Measurements from ENCODE around the gene SYT8. TPM values are rescaled to one million over a fixed set of nuclear protein-coding genes. Genes with fewer than 3 reads are reported as not detected.

Gene SYT8
- total RNA-seq, 1 experiment from 2014 or later: 1.0 TPM

GRCh38 chr11:1858154-1858553 lies 23.4 kb downstream of the SYT8 start:
- BruUV-seq (replicated peaks): no TSS peak
- Histone ChIP-seq H3K36me3 (ENCODE audit: control insufficient read depth in 1 of 2, insufficient read depth in 2 of 2, low read length in 2 of 2) (no peaks in the 10 kb centered on the region), H3K9ac (ENCODE audit: low read length) (no peak overlapping the region), H3K4me2 (ENCODE audit: low read length) (no peak overlapping the region), H3K9me2 (ENCODE audit: insufficient read depth) (no peaks in the 10 kb centered on the region), H3K27me3 (ENCODE audit: insufficient read depth, low read length) (no peaks in the 10 kb centered on the region), H3K4me1 (ENCODE audit: control insufficient read depth in 1 of 2, insufficient read depth in 2 of 2, low read length in 2 of 2) (peaks cover 10% of the 10 kb centered on the region in 2 experiments), H3K4me3 (replicated peaks in 1 of 2; ENCODE audit: low read depth in 1 of 2, low read length in 2 of 2) (no peak overlapping the region), H3K27ac (ENCODE audit: low read depth, low read length) (no peak overlapping the region), H4K20me1 (ENCODE audit: insufficient read depth) (no peaks in the 10 kb centered on the region), H3K9me3 (ENCODE audit: control insufficient read depth in 1 of 2, insufficient read depth in 1 of 2, low read depth in 1 of 2, low read length in 2 of 2) (no peaks in the 10 kb centered on the region), H2AFZ (ENCODE audit: low read depth, low read length, poor library complexity, severe bottlenecking) (no peak overlapping the region), H3K79me2 (ENCODE audit: insufficient read depth, low read length) (no peaks in the 10 kb centered on the region)
- TF ChIP-seq ELF1 (IDR thresholded peaks at IDR 0.05; ENCODE audit: borderline replicate concordance, low read depth) (no peak), ZBTB33 (IDR thresholded peaks at IDR 0.05; ENCODE audit: extremely low read depth, insufficient replicate concordance, low read length) (no peak), POLR2A (IDR thresholded peaks at IDR 0.05; ENCODE audit: borderline replicate concordance, extremely low read depth, insufficient read depth, insufficient read length) (no peak), EZH2phosphoT487 (IDR thresholded peaks at IDR 0.05; ENCODE audit: borderline replicate concordance) (no peak), ZFX (IDR thresholded peaks at IDR 0.05) (no peak)
- TF ChIP-seq, protein P1, sequence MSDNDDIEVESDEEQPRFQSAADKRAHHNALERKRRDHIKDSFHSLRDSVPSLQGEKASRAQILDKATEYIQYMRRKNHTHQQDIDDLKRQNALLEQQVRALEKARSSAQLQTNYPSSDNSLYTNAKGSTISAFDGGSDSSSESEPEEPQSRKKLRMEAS (IDR thresholded peaks at IDR 0.05): no peak
- TF ChIP-seq, protein P2, sequence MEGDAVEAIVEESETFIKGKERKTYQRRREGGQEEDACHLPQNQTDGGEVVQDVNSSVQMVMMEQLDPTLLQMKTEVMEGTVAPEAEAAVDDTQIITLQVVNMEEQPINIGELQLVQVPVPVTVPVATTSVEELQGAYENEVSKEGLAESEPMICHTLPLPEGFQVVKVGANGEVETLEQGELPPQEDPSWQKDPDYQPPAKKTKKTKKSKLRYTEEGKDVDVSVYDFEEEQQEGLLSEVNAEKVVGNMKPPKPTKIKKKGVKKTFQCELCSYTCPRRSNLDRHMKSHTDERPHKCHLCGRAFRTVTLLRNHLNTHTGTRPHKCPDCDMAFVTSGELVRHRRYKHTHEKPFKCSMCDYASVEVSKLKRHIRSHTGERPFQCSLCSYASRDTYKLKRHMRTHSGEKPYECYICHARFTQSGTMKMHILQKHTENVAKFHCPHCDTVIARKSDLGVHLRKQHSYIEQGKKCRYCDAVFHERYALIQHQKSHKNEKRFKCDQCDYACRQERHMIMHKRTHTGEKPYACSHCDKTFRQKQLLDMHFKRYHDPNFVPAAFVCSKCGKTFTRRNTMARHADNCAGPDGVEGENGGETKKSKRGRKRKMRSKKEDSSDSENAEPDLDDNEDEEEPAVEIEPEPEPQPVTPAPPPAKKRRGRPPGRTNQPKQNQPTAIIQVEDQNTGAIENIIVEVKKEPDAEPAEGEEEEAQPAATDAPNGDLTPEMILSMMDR (IDR thresholded peaks at IDR 0.05 in 2 of 3, conservative IDR thresholded peaks at IDR 0.05 in 1 of 3; ENCODE audit: borderline replicate concordance in 1 of 3, insufficient read depth in 1 of 3, low read depth in 2 of 3, low read length in 2 of 3): no peak
- intact Hi-C loops (cut with micrococcal nuclease): no loop called here
- POLR2A ChIA-PET: no interaction called here
- DNase-seq (ENCODE audit: low read depth, low spot score) (no peak), ATAC-seq (no peak)
- RAD21 ChIA-PET (ENCODE audit: low non-redundant PET in 1 of 2, low total read pairs in 2 of 2, uncharacterized antibody in 2 of 2, unreplicated experiment in 2 of 2): no interaction called here
- CTCF ChIA-PET: no interaction called here
